PFSK-1 (cell line): ENCODE data around the gene ABCC9.

Experiments used
- FOXP2 ChIP-seq: optimal IDR thresholded peaks from 2 replicates; pipeline ENCODE3; 2011; ENCODE audit warnings: borderline replicate concordance, control low read depth, inconsistent platforms; ENCODE audit not compliant: insufficient read depth; ENCODE audit errors: extremely low read length, extremely low read depth
- POLR2AphosphoS5 ChIP-seq: IDR thresholded peaks from 2 replicates; pipeline ENCODE4 v1.6.1; 2012; ENCODE audit warnings: low read depth, mild to moderate bottlenecking, control low read depth, low read length, moderate library complexity
- SIN3A ChIP-seq: IDR thresholded peaks from 2 replicates; pipeline ENCODE4 v1.6.1; 2012; ENCODE audit warnings: mild to moderate bottlenecking, low read length, moderate library complexity, borderline replicate concordance; ENCODE audit not compliant: insufficient read depth
- TAF1 ChIP-seq: IDR thresholded peaks from 2 replicates; pipeline ENCODE4 v1.6.1; 2012; ENCODE audit warnings: low read length, control low read depth, borderline replicate concordance; ENCODE audit not compliant: insufficient read depth
- TF ChIP-seq, protein P1 (sequence below), 2 experiments: IDR thresholded peaks; 2 replicates each; pipeline versions ENCODE4 v1.6.1 to v1.8.0; 2011 to 2012; ENCODE audit warnings: low read depth in 2 of 2, low read length in 2 of 2, control low read depth in 1 of 2, inconsistent platforms in 1 of 2, mild to moderate bottlenecking in 1 of 2, moderate library complexity in 1 of 2; ENCODE audit not compliant: insufficient read depth in 1 of 2

DNA sequence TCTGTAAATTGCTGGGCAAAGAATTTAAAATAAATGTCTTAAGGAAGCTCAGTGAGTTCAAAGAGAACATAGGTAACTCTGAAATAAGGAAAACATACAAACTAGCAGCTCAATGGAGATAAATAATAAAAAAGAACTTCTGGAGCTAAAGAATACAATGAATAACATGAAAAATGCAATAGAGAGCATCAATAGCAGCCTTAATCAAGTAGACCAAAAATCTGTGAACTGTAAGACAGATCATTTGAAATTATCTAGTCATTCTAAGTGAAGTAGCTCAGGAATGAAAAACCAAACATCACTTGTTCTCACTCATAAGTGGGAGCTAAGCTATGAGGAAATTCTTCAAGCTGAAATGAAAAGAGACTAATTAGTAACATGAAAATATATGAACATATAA is 5.8 kb upstream of the ABCC9 start:
- no peak for TF ChIP-seq POLR2AphosphoS5
- TF ChIP-seq TAF1: no peak
- no peak for TF ChIP-seq FOXP2
- TF ChIP-seq, protein P1, sequence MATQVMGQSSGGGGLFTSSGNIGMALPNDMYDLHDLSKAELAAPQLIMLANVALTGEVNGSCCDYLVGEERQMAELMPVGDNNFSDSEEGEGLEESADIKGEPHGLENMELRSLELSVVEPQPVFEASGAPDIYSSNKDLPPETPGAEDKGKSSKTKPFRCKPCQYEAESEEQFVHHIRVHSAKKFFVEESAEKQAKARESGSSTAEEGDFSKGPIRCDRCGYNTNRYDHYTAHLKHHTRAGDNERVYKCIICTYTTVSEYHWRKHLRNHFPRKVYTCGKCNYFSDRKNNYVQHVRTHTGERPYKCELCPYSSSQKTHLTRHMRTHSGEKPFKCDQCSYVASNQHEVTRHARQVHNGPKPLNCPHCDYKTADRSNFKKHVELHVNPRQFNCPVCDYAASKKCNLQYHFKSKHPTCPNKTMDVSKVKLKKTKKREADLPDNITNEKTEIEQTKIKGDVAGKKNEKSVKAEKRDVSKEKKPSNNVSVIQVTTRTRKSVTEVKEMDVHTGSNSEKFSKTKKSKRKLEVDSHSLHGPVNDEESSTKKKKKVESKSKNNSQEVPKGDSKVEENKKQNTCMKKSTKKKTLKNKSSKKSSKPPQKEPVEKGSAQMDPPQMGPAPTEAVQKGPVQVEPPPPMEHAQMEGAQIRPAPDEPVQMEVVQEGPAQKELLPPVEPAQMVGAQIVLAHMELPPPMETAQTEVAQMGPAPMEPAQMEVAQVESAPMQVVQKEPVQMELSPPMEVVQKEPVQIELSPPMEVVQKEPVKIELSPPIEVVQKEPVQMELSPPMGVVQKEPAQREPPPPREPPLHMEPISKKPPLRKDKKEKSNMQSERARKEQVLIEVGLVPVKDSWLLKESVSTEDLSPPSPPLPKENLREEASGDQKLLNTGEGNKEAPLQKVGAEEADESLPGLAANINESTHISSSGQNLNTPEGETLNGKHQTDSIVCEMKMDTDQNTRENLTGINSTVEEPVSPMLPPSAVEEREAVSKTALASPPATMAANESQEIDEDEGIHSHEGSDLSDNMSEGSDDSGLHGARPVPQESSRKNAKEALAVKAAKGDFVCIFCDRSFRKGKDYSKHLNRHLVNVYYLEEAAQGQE (IDR thresholded peaks at IDR 0.05; ENCODE audit: insufficient read depth in 1 of 2, low read depth in 2 of 2, low read length in 2 of 2): no peak
- no peak for TF ChIP-seq SIN3A
